ENCODE measurements around the gene DLEC1.

The DLEC1 gene

GRCh38 chr3:38015485-38015884 is 23.5 kb upstream of the DLEC1 start:
- DNase-seq (ENCODE audit: low spot score): no peak
- Histone ChIP-seq H3K79me1 (ENCODE audit: low read depth, low read length) (peaks cover 4% of the 10 kb centered on the region), H2AFZ (ENCODE audit: low read length) (no peak overlapping the region), H2AK5ac (ENCODE audit: low read depth, low read length) (no peak overlapping the region), H2BK5ac (ENCODE audit: low read length) (no peak overlapping the region), H2BK120ac (ENCODE audit: low read depth, low read length) (no peak overlapping the region), H3K27me3 (ENCODE audit: control insufficient read depth in 3 of 3, insufficient read depth in 3 of 3, low read depth in 1 of 3, low read length in 3 of 3) (no peaks in the 10 kb centered on the region), H4K8ac (ENCODE audit: low read depth, low read length) (no peak overlapping the region), H4K91ac (ENCODE audit: low read depth, low read length, poor library complexity) (no peak overlapping the region), H3K14ac (ENCODE audit: low read length) (no peak overlapping the region), H3K4me3 (ENCODE audit: low read length in 2 of 2) (no peak overlapping the region), H3K9me3 (replicated peaks in 1 of 2; ENCODE audit: control insufficient read depth in 2 of 2, insufficient read depth in 1 of 2, low read depth in 1 of 2, low read length in 2 of 2) (peaks cover 6 to 13% of the 10 kb centered on the region in 2 donors), H3K9ac (ENCODE audit: low read depth, low read length, poor library complexity) (no peak overlapping the region), H2BK12ac (ENCODE audit: low read length) (no peak overlapping the region), H3K4ac (ENCODE audit: low read length) (no peak overlapping the region), H3K18ac (ENCODE audit: low read length) (no peak overlapping the region), H3K4me1 (ENCODE audit: control insufficient read depth in 2 of 2, insufficient read depth in 1 of 2, low read depth in 1 of 2, low read length in 2 of 2) (no peaks in the 10 kb centered on the region), H3K36me3 (replicated peaks in 1 of 2; ENCODE audit: control insufficient read depth in 2 of 2, insufficient read depth in 2 of 2, low read length in 2 of 2) (peaks cover 47 to 98% of the 10 kb centered on the region in 2 donors), H3K4me2 (ENCODE audit: insufficient read depth, low read length, poor library complexity, severe bottlenecking) (no peak overlapping the region), H3K23ac (ENCODE audit: low read depth, low read length, poor library complexity) (peak overlapping the region; percentile 58), H2BK15ac (ENCODE audit: low read length) (no peak overlapping the region), H3K27ac (replicated peaks; ENCODE audit: low read length) (no peak overlapping the region)
- WGBS, 2 donors (ENCODE audit: extremely low coverage in 2 of 2, insufficient read length in 2 of 2, insufficient replicate concordance in 1 of 2): no CpG with 5 or more reads among the region's 3 CpGs

- no peak overlapping the region for H3K27ac ChIP-seq (replicated peaks; ENCODE audit: low read length)
- no peak overlapping the region for H3K4ac ChIP-seq (ENCODE audit: low read length)
- no peak overlapping the region for H3K9ac ChIP-seq (ENCODE audit: low read depth, low read length, poor library complexity)
- H3K23ac ChIP-seq (ENCODE audit: low read depth, low read length, poor library complexity): peak overlapping the region; percentile 58
- H2BK5ac ChIP-seq (ENCODE audit: low read length): no peak overlapping the region
- H3K4me1 ChIP-seq (ENCODE audit: control insufficient read depth in 2 of 2, insufficient read depth in 1 of 2, low read depth in 1 of 2, low read length in 2 of 2): no peaks in the 10 kb centered on the region
- H3K18ac ChIP-seq (ENCODE audit: low read length): no peak overlapping the region
- no peak overlapping the region for H2BK12ac ChIP-seq (ENCODE audit: low read length)
- no peak overlapping the region for H2AFZ ChIP-seq (ENCODE audit: low read length)
- no peak overlapping the region for H3K4me2 ChIP-seq (ENCODE audit: insufficient read depth, low read length, poor library complexity, severe bottlenecking)
- no peak overlapping the region for H2BK15ac ChIP-seq (ENCODE audit: low read length)
- H3K9me3 ChIP-seq (replicated peaks in 1 of 2; ENCODE audit: control insufficient read depth in 2 of 2, insufficient read depth in 1 of 2, low read depth in 1 of 2, low read length in 2 of 2): peaks cover 6 to 13% of the 10 kb centered on the region in 2 donors
- H2AK5ac ChIP-seq (ENCODE audit: low read depth, low read length): no peak overlapping the region
- peaks cover 45 to 98% of the 10 kb centered on the region in 2 donors for H3K36me3 ChIP-seq (replicated peaks in 1 of 2; ENCODE audit: control insufficient read depth in 2 of 2, insufficient read depth in 2 of 2, low read length in 2 of 2)
- peaks cover 4% of the 10 kb centered on the region for H3K79me1 ChIP-seq (ENCODE audit: low read depth, low read length)
- no peak overlapping the region for H2BK120ac ChIP-seq (ENCODE audit: low read depth, low read length)
- H3K14ac ChIP-seq (ENCODE audit: low read length): no peak overlapping the region
- no peak for DNase-seq (ENCODE audit: low spot score)
- H4K91ac ChIP-seq (ENCODE audit: low read depth, low read length, poor library complexity): no peak overlapping the region
- no peak overlapping the region for H4K8ac ChIP-seq (ENCODE audit: low read depth, low read length)
- H3K4me3 ChIP-seq (ENCODE audit: low read length in 2 of 2): no peak overlapping the region
- no CpG with 5 or more reads among the region's 3 CpGs for WGBS, 2 donors (ENCODE audit: extremely low coverage in 2 of 2, insufficient read length in 2 of 2, insufficient replicate concordance in 1 of 2)
- no peaks in the 10 kb centered on the region for H3K27me3 ChIP-seq (ENCODE audit: control insufficient read depth in 3 of 3, insufficient read depth in 3 of 3, low read depth in 1 of 3, low read length in 3 of 3)
These were observed 23.0 kb upstream of the DLEC1 start for GRCh38 chr3:38015984-38016383.

GRCh38 chr3:38016410-38016809 is 22.6 kb upstream of the DLEC1 start:
- WGBS, 2 donors (ENCODE audit: extremely low coverage in 2 of 2, insufficient read length in 2 of 2, insufficient replicate concordance in 1 of 2): no CpG with 5 or more reads among the region's 13 CpGs
- Histone ChIP-seq H2BK5ac (ENCODE audit: low read length) (peak overlapping the region; percentile 19), H3K4ac (ENCODE audit: low read length) (no peak overlapping the region), H3K9me3 (replicated peaks in 1 of 2; ENCODE audit: control insufficient read depth in 2 of 2, insufficient read depth in 1 of 2, low read depth in 1 of 2, low read length in 2 of 2) (peaks cover 6 to 13% of the 10 kb centered on the region in 2 donors), H3K27me3 (ENCODE audit: control insufficient read depth in 3 of 3, insufficient read depth in 3 of 3, low read depth in 1 of 3, low read length in 3 of 3) (no peaks in the 10 kb centered on the region), H3K14ac (ENCODE audit: low read length) (no peak overlapping the region), H2AK5ac (ENCODE audit: low read depth, low read length) (no peak overlapping the region), H3K23ac (ENCODE audit: low read depth, low read length, poor library complexity) (no peak overlapping the region), H2BK12ac (ENCODE audit: low read length) (peak overlapping the region; percentile 30), H3K4me1 (ENCODE audit: control insufficient read depth in 2 of 2, insufficient read depth in 1 of 2, low read depth in 1 of 2, low read length in 2 of 2) (no peaks in the 10 kb centered on the region), H3K79me1 (ENCODE audit: low read depth, low read length) (peaks cover 4% of the 10 kb centered on the region), H2AFZ (ENCODE audit: low read length) (no peak overlapping the region), H4K91ac (ENCODE audit: low read depth, low read length, poor library complexity) (no peak overlapping the region), H3K9ac (ENCODE audit: low read depth, low read length, poor library complexity) (no peak overlapping the region), H3K4me3 (ENCODE audit: low read length in 2 of 2) (no peak overlapping the region), H2BK120ac (ENCODE audit: low read depth, low read length) (no peak overlapping the region), H4K8ac (ENCODE audit: low read depth, low read length) (no peak overlapping the region), H3K36me3 (replicated peaks in 1 of 2; ENCODE audit: control insufficient read depth in 2 of 2, insufficient read depth in 2 of 2, low read length in 2 of 2) (peaks cover 41 to 98% of the 10 kb centered on the region in 2 donors), H2BK15ac (ENCODE audit: low read length) (no peak overlapping the region), H3K27ac (replicated peaks; ENCODE audit: low read length) (no peak overlapping the region), H3K4me2 (ENCODE audit: insufficient read depth, low read length, poor library complexity, severe bottlenecking) (no peak overlapping the region), H3K18ac (ENCODE audit: low read length) (no peak overlapping the region)
- no peak for DNase-seq (ENCODE audit: low spot score)

GRCh38 chr3:38016847-38017444 is 22.1 kb upstream of the DLEC1 start:
- H2BK15ac ChIP-seq (ENCODE audit: low read length): no peak overlapping the region
- H3K4me3 ChIP-seq (ENCODE audit: low read length in 2 of 2): no peak overlapping the region
- H3K4me2 ChIP-seq (ENCODE audit: insufficient read depth, low read length, poor library complexity, severe bottlenecking): no peak overlapping the region
- H3K9ac ChIP-seq (ENCODE audit: low read depth, low read length, poor library complexity): no peak overlapping the region
- no peak overlapping the region for H2AK5ac ChIP-seq (ENCODE audit: low read depth, low read length)
- H4K91ac ChIP-seq (ENCODE audit: low read depth, low read length, poor library complexity): no peak overlapping the region
- no peak overlapping the region for H4K8ac ChIP-seq (ENCODE audit: low read depth, low read length)
- H2AFZ ChIP-seq (ENCODE audit: low read length): no peak overlapping the region
- no peak overlapping the region for H3K27ac ChIP-seq (replicated peaks; ENCODE audit: low read length)
- no peak overlapping the region for H2BK12ac ChIP-seq (ENCODE audit: low read length)
- peaks cover 38 to 98% of the 10 kb centered on the region in 2 donors for H3K36me3 ChIP-seq (replicated peaks in 1 of 2; ENCODE audit: control insufficient read depth in 2 of 2, insufficient read depth in 2 of 2, low read length in 2 of 2)
- peaks cover 0 to 3% of the 10 kb centered on the region in 2 donors for H3K4me1 ChIP-seq (ENCODE audit: control insufficient read depth in 2 of 2, insufficient read depth in 1 of 2, low read depth in 1 of 2, low read length in 2 of 2)
- H2BK5ac ChIP-seq (ENCODE audit: low read length): peak overlapping the region; percentile 19
- H3K9me3 ChIP-seq (replicated peaks in 1 of 2; ENCODE audit: control insufficient read depth in 2 of 2, insufficient read depth in 1 of 2, low read depth in 1 of 2, low read length in 2 of 2): peaks cover 6 to 13% of the 10 kb centered on the region in 2 donors
- no peak overlapping the region for H3K23ac ChIP-seq (ENCODE audit: low read depth, low read length, poor library complexity)
- H2BK120ac ChIP-seq (ENCODE audit: low read depth, low read length): no peak overlapping the region
- no CpG with 5 or more reads among the region's 6 CpGs for WGBS, 2 donors (ENCODE audit: extremely low coverage in 2 of 2, insufficient read length in 2 of 2, insufficient replicate concordance in 1 of 2)
- H3K4ac ChIP-seq (ENCODE audit: low read length): no peak overlapping the region
- no peak overlapping the region for H3K14ac ChIP-seq (ENCODE audit: low read length)
- peaks cover 4% of the 10 kb centered on the region for H3K79me1 ChIP-seq (ENCODE audit: low read depth, low read length)
- DNase-seq (ENCODE audit: low spot score): no peak
- no peaks in the 10 kb centered on the region for H3K27me3 ChIP-seq (ENCODE audit: control insufficient read depth in 3 of 3, insufficient read depth in 3 of 3, low read depth in 1 of 3, low read length in 3 of 3)
- H3K18ac ChIP-seq (ENCODE audit: low read length): no peak overlapping the region

All from neuronal stem cell (in vitro differentiated cells).